A172 (cell line): Measurements from ENCODE around the gene SP110. TPM values are rescaled to one million over a fixed set of nuclear protein-coding genes. Genes with fewer than 3 reads are reported as not detected.
"Not testable (repeated sequence)": the region's sequence is repeated elsewhere in the genome, so short reads cannot be mapped to it uniquely, and the experiment has no call there.

ENCODE experiments used
- DNase-seq: peaks from one replicate; pipeline ENCODE4 v3.0.0-alpha.2; 2015; ENCODE audit warnings: low spot score
- total RNA-seq: library from RNA; depleted of rRNA; stranded (reverse); fragments of >200 nt; shearing (Covaris generic); gene quantifications from 2 replicates; pipeline ENCODE4 v1.2.3, GENCODE V29; 2014; rRNA removed

The SP110 gene
- total RNA-seq = 18.9 and 22.6 TPM in 2 replicates

DNA sequence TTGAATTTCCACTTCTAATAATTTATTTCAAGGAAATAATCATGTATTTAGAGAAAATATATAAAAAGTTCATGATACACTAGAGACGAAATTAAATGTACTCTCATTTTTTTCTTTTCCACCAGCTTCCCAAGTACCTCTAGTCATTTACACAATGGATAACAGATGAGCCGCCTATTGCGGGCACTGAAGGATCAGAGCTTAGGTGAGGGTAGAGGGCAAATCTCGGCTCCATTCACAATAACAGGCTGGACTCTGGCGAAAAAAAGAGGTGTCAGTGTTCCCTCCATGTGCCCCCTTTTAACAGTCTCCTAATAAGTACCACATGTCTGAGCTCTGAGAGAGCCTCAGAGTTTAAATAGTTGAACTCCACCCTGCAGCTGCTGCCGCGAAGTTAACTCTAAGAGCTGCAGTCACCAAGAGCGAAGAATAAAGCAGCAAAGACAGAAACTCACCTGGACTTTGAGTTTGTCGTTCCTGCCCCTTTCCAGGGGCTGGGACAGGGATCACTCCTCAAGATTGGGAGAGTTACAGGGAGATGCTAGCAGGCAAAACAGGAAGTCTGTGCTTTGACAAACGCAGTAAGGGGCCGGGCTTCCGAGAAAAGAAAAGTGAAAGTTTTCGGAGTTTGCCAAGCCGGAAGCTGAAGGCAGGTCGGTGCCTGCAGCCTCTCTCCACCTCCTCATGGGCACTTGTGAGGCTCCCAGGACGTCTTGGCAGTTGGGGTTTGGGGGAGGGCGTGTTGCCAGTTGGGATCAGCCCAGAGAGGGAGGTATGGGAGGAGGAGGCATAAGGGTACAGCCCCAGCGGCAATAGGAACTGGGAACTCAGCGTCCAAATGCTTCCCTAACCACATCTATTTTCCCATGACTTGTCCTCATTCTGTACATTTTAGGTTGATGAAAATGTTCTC lies at the start of gene SP110:
Gene SP110 (minus strand): TSS at position 566 of the 913 bp plus-strand sequence. CDS start 3,057 bp downstream, outside the sequence.
- DNase-seq = peak; percentile 90

DNA sequence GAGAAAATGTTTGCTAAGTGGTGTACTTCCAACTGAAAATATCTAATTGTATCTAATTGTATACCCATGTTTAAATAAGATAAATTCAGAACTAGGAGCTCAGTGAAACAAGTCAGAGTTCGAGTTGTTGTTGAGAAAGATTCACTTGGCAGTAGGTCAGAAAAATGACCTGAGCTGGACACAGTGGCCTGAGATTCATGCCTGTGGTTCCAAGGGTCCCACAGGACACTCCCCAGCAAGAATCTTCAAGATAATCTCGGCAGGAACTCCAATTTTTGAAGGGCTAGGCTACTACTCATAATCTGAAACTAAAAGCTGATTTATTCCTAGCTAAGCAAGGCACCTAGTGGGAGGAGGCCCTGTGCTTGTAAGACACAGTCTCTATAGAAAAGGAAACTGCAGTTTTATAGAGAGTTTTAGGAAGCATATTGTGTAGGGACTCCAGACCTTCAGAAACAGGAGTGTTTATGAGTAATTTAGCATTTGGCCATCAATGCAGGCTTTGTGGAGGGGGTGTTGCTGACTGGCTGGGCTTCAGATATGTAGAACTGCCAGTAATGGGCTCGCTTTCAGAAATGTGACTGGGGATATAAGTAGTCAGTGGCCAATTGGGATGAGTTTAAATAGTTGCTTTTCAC lies 48.9 kb upstream of the SP110 start:
- no peak for DNase-seq

DNA sequence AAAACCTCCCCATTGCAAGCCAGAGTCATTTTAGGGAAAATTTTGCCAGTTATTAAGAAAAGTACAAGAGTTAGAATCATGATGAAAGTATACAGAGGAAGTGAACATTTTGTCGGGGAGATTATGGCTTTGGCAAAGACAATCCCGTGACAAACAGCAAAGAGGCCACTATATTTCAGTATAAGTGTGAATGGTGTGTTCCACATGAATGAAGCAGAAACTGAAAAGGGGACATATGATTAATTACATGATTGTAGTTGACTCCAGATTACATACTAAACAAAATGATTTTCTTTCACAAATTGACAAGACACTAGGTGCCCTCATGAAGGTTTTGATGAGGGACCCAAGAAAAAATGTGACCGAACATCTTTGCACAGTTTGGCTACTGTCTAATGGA lies 47.8 kb upstream of the SP110 start:
- no peak for DNase-seq

DNA sequence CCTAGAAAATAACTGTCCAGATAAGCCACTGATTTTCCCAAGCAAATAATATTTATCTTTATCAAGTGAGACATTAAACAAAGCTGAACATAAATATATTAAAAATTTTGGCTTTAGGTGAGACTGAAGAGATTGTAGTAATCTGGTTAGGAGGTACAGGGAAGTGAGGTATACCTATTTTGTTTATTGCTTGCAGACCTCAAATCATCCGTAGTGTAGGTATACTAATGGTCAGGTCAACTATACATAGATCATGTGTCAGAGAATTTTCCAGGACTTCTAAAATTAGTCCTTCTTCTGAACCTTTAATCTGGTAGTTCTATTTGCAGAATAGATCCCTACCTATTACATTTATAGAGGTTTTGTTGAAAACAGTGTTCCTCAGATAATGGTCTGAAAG lies 47.3 kb upstream of the SP110 start:
- no peak for DNase-seq

DNA sequence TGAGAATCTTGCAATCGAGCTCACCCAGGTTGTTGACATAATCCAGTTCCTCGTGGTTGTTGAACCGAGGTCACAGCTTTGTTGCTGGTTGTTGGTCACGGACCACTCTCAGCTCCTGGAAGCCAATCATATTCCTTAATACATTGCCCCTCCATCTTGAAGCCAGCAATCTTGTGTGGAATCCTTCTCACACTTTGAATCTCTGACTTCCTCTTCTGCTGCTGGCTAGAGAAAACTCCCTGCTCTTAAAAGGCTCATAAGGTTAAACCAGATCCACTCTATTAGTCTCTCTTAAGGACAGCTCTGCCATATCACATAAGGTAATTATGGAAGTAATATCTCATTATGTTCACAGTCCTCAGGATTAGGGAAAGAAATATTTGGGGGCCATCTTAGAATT lies 46.9 kb upstream of the SP110 start:
- no peak for DNase-seq

DNA sequence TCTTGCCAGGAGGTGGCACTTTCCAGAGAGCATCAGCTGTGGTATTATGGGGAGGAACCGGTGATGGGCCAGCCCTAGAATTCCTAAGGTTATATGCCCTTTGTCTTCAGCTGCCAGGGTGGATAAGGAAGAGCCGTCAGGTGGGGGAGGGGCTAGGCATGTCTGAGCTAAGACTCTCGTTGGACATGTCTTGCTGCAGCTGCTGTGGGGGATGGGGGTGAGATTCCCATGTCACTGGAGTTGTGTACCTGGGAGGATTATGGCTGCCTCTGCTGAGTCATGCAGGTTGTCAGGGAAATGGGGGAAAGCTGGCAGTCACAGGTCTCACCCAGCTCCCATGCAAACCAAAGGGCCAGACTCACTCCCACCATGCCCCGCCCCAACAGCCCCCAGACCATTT lies 45.2 kb upstream of the SP110 start:
- not testable (repeated sequence) for DNase-seq

DNA sequence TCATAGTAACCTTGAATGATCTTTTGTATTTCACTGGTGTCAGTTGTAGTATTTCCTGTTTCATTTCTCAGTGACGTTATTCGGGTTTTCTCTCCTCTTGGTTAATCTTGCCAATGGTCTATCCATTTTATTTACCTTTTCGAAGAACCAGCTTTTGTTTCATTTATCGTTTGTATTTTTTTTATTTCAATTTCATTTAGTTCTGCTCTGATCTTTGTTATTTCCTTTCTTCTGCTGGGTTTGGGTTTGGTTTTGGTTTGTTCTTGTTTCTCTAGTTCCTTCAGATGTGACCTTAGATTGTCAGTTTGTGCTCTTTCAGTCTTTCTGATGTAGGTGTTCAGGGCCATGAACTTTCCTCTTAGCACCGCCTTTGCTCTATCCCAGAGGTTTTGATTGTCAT lies 42.5 kb upstream of the SP110 start:
- no peak for DNase-seq

DNA sequence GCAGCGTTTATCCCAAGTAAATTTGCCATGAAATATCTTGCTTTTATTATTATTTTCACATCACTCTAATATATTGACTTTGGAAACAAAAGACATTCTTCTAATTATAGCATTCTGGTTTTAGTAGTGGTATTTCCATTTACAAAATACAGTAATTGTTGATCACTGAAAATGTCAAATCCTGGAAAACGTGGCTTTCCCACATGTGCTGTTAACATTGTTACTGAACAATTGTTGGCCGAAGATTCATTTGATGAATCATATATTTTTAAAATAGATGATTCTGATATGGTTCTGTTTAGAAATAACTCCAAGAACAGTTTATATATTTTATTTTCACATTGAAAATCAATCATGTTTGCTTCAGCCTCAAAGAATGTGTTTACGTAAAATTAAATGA lies 38.7 kb upstream of the SP110 start:
- DNase-seq = no peak

DNA sequence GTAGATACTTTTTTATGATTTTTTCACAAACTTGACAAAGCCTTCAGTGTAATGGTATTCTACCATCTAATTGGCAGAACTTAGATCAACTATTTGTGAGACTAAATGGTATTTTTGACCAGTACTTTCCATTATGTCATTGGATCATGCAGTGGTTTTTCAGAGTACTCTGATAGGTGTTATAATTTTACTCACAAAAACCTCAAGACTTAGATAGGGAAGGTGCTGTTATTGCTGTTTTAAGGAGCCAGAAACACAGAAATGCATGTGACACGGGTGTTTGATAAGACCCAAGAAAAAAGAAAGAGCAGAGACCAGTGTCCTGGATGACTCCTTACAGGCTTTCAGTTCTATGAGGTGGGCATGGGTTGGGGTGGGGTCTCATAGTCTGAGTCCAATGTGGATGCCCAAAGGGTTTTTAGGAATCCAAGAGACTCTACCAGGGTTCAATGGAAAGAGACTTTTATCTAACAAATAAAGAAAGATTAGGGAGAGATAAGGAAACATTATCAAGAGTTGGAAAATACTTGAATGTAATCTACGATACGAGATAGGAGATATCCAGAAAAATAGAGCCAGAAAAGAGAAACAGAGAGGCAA lies 37.0 kb upstream of the SP110 start:
- no peak for DNase-seq

DNA sequence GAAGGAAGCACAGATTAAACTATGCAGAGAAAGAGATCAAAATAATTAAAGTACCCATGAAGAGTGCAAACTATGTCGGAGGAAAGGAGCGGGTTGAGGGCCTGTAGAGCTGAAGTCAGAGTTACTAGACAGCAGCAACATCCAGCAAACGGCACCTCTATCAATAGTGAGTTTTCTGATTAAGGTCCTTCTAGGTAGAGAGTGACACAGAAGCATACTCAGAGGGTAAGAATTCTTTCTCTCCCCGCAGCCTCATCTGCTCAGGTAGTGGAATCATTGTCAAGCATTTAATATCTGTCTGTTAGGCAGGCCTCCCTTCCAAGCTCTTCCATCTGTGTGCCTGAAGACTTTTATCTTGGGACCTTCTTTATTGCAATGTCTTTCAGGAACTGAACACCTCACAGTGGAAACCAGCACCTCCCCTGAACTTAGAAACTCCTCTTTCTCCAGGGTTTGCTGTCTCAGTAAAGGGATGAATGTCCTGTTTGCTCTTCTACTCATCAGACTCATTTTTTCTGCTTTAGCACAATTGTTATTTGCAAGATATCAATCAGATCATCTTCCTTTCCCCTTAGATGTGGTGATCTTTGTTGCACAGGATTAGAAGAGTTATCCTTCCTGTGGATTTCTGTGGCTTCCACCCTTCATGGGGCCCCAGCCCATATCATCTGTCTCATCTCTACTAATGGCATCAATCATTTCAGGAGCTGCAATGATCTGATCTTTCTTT lies 34.5 kb upstream of the SP110 start:
- DNase-seq = no peak

DNA sequence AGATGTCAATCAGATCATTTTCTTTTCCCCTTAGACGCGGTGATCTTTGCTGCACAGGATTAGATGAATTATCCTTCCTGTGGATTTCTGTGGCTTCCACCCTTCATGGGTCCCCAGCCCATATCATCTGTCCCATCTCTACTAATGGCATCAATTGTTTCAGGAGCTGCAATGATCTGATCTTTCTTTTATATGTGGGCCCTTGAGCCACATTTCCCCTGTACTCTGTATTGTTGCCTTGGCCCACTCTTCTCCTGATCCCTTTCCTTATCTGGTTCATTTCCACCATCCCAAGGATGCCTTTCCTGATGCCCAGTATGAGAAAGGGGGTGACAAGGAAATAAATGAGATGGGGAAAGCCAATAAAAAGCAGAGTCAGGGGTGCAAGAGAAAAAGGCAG lies 30.4 kb upstream of the SP110 start:
- no peak for DNase-seq

DNA sequence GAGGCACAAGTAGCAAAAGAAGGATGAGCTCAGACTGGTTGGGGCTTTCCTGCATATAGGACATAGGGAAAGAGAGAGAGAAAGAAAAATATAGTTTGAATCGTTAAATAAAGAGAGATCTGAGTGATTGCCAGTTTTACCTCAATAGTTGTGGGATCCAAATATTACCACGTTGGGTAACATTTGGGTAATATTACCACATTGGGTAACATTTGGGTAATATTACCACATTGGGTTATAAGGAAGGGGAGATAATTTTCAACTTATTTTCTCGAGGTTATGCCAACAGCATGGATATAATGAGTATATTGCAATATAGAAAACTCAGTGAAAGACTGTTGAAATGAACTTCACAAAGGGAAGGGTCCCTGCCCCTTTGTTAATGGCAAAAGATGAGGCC lies 26.4 kb upstream of the SP110 start:
- DNase-seq = no peak

DNA sequence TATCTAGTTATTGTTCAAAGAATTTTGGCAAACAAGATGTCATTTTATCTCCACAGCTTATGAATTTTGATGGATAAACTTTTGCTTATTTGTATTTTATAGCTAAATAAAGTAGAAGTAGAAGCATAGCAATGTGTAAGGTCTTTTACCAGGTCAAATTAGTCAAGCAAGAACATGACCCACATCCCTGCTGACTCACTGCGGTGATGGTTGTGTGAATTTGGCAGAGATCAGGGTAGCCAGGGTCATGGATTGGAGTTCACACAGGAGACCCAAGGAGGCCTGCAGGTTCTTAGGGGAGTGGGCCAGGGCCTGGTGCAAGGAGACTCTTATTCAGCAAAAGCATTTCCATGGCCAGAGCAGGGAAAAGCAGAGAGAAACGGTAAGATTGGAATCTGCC lies 24.4 kb upstream of the SP110 start:
- no peak for DNase-seq

DNA sequence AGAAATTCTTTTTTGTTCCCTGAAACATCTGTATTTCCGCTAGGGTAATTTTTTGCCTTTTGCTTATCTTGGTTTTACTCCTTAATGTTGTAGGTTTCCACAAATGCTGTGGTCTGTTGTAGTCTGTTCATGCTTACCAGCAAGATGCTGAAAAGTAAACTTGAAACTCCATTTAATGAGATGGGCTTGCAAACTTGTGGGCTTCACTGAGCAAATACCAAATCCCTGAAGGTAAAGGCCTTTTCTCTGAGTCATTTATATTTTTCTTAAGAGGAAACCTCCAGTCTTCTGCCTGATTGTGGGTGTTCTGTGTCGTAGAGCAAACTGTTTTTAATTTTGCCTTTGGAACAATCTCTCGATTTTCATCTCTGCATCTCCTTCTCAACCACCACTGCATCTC lies 15.1 kb upstream of the SP110 start:
- no peak for DNase-seq

DNA sequence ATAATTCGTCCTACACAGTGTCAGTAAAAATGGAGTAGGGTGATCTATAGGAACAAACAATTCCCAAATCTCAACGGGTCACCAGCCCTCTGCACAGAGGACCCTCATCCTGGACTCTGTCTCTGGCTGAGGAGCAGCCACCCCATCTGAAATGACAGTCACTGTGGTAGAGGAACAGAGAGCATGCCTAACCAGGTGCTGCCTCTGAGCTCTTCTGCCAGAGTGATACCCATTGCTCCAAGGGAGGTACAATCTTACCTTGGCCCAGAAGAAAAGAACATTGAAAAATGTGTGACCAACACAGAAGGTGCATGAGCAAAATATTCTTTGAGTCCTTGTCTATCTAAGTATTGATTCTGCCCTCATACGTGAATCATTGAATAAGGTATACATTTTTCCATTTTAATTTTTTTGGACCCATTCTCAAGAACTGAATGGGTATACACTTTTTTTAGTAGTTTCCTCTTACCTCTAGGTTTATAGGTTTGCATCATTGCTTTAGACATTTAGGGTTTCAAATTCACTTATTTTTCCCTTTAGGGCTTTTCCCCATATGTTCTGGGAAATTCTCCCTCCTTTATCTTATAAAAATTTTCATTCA lies 14.4 kb upstream of the SP110 start:
- no peak for DNase-seq

DNA sequence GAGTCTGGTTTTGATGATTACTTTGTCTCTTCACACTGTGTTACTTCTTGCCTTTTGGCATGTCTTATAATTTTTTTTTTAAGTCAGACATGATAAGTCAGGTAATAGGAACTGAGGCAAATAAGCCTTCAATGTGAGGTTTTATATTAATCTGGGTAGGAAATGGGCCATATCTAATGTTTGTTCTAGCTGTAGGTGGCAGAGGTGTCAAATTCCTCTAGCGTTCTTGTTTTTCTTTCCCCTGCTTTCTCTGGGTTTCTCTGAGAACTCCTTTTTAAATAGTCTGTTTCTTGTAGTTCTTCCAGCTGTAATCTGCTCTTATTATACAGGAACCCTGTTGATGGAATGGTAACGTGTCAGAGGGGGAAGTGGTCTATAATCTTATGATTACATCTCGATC lies 11.5 kb upstream of the SP110 start:
- no peak for DNase-seq

DNA sequence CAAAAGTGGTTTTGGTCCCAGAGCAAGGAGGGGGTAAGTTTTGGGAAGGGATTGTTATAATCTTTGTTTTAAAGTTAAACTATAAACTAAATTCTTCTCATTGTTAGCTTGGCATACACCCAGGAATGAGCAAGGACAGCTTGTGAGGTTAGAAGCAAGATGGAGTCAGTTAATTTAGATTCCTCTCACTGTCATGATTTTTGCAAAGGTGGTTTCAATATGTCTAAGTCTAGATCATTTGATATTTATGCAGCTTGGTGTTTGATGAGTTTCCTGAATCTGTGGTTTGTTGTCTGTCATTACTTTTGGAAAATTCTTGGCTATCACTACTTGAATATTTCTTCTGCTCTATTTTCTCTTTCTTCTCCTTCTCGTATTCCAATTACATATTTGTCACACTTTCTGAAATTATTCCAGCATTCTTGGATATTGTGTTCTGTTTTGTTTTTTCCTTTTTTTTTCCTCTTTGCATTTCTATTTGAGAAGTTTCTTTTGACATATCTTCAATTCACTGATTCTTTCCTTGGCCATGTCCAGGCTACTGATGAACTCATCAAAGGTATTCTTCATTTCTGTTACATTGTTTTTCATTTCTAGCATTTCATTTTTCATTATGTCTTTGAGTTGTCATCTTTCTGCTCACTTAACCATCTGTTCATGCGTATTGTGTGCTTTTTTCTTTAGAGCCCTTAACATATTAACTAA lies 10.9 kb upstream of the SP110 start:
- DNase-seq = no peak

DNA sequence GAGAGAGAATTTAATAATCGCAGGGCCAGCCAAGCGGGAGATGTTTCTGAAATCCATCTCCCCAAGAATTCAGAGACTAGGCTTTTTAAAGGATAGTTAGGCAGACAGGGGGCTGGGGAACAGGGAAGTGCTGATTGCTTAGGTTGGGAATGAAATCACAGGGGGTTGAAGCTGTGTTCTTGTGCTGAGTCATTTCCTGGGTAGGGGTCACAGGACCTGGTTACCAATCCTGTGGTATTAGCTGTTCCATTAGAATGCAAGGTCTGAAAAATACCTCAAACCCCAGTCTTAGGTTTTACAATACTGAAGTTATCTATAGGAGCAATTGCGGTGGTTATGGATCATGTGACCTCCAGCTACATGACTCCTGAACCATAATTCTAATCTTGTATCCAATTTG lies 10.3 kb upstream of the SP110 start:
- DNase-seq = peak; percentile 80

DNA sequence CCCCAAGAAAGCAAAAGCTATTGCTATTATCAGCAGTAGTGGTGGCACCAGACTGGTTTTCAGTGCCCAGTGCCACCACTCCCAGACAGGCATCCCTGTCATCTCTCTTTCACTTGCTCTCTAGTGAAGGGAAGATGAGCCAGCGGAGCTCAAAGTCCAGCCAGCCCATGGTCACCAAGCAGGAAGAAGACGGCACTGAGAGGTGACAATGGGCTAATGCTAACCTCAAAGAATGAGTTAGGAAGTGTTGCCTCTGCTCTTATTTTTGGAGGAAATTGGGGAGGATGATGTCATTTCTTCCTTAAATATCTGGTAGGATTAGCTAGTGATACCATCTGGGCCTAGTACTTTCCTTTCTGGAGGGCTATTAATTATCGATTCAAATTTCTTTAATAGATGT lies 7.4 kb upstream of the SP110 start:
- no peak for DNase-seq

DNA sequence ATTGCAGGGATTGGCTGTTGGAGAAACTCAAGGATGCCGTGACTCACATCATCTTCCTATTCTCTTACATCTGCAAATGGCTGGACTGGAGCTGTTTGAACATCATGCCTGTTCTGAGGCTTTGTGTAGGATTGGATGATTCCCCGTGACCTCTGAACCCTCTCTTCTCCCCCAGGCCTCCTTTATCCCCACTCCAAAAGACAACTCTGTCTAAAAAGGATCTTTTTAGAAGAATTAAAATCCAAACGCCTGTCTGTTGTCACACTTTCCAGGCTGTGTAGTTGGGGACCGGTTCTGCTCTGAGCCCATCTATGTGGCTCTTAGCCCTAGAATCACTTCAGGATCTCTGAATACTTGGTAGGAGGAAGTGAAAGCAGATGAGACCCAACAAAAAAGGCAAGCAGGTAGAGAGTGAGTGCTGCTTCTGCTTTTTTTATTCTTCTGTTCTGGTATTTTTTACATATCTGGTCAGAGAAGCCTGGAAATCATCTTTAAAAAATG lies 6.3 kb upstream of the SP110 start:
- DNase-seq = no peak

DNA sequence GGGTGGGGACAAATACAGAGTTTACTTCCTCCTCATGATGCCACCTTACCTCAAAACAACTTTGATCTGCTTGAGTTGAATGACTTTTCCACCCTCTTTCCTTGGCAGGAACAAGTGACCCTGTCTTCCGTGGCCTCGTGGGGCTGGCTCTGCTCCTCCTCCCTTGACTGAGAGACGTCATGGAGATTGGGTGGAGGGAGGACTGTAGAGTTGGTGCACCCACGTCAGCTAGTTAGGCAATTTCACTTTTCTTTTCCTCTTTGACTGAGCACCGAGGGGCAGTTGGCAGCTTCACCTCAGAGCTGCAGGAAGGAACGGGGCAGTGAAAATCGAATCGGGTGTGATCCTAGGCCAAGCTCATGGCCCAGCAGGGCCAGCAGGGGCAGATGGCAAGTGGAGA lies 5.7 kb upstream of the SP110 start, which contains the start of gene SP140:
Gene SP140 (plus strand): TSS at position 251 of the 400 bp plus-strand sequence. CDS start 109 bp downstream, at position 360.
- no peak for DNase-seq
